NCI-H1092 treated with DMSO at 0.1 percent for 48 hours (cell line): Measurements from ENCODE around the gene SLC25A42.
"Not testable (repeated sequence)": the region's sequence is repeated elsewhere in the genome, so short reads cannot be mapped to it uniquely, and the experiment has no call there.

Experiments
- DNase-seq: peaks from one replicate; lab custom pipeline; 2025; lab: John Stamatoyannopoulos, UW

Gene SLC25A42

GRCh38 chr19:19135713-19136112 lies 71.9 kb downstream of the SLC25A42 start:
- DNase-seq = not testable (repeated sequence)

- DNase-seq = no peak
Measured at GRCh38 chr19:19137556-19138108, 73.8 kb downstream of the SLC25A42 start.

- peak; percentile 95 for DNase-seq
Measured at GRCh38 chr19:19138109-19138981, 74.6 kb downstream of the SLC25A42 start, which contains the start of gene TMEM161A. Gene TMEM161A (minus strand): TSS chr19:19138478. CDS start chr19:19138428, 50 bp downstream.

GRCh38 chr19:19139876-19140229 lies 76.1 kb downstream of the SLC25A42 start:
- no peak for DNase-seq

GRCh38 chr19:19140476-19140875 lies 76.7 kb downstream of the SLC25A42 start:
- no peak for DNase-seq

- DNase-seq = no peak
Measured at GRCh38 chr19:19142347-19142746, 78.6 kb downstream of the SLC25A42 start.

- no peak for DNase-seq
Measured at GRCh38 chr19:19145281-19145680, 81.5 kb downstream of the SLC25A42 start.

GRCh38 chr19:19145684-19146608 lies 82.2 kb downstream of the SLC25A42 start:
- DNase-seq = peak; percentile 47

GRCh38 chr19:19146865-19147264 lies 83.1 kb downstream of the SLC25A42 start:
- DNase-seq = no peak

- no peak for DNase-seq
Measured at GRCh38 chr19:19147344-19147743, 83.5 kb downstream of the SLC25A42 start.

- DNase-seq = not testable (repeated sequence)
Measured at GRCh38 chr19:19148504-19148903, 84.7 kb downstream of the SLC25A42 start.

GRCh38 chr19:19149435-19149834 lies 85.6 kb downstream of the SLC25A42 start:
- DNase-seq = no peak

GRCh38 chr19:19151418-19151817 lies 87.6 kb downstream of the SLC25A42 start:
- no peak for DNase-seq

GRCh38 chr19:19152668-19153384 lies 89.0 kb downstream of the SLC25A42 start:
- DNase-seq = no peak

GRCh38 chr19:19154768-19155494 lies 91.1 kb downstream of the SLC25A42 start:
- no peak for DNase-seq

GRCh38 chr19:19155495-19156219 lies 91.9 kb downstream of the SLC25A42 start:
- DNase-seq = no peak

- DNase-seq = no peak
Measured at GRCh38 chr19:19157808-19158207, 94.0 kb downstream of the SLC25A42 start.

- DNase-seq = no peak
Measured at GRCh38 chr19:19159534-19159933, 95.7 kb downstream of the SLC25A42 start.

GRCh38 chr19:19160461-19161035 lies 96.8 kb downstream of the SLC25A42 start:
- no peak for DNase-seq

- no peak for DNase-seq
Measured at GRCh38 chr19:19162495-19162894, 98.7 kb downstream of the SLC25A42 start.
